OCI-LY1 (cell line): ENCODE data around the gene NPTX2.

ENCODE experiments used
- CTCF ChIP-seq: fragments of 200-600 bp; sonication (generic), shearing (Covaris generic); IDR thresholded peaks from 2 replicates; pipeline ENCODE4 v1.5.1; 2017; ENCODE audit warnings: mild to moderate bottlenecking, antibody characterized with exemption, low read length, moderate library complexity, mixed read lengths
- EZH2 ChIP-seq: fragments of 200-600 bp; sonication (generic), shearing (Covaris generic); IDR thresholded peaks from 2 replicates; pipeline ENCODE4 v1.8.0; 2017; ENCODE audit warnings: borderline replicate concordance, mixed run types, mild to moderate bottlenecking, antibody characterized with exemption, low read length, moderate library complexity, mixed read lengths

- TF ChIP-seq CTCF (no peak), EZH2 (no peak)
Observed at GRCh38 chr7:98617051-98617959, at the start of gene NPTX2.
